Activated CD4-positive, alpha-beta memory T cell treated with anti-CD3 and anti-CD28 coated beads for 36 hours (primary cell): ENCODE results near the gene RGS6. TPM values are rescaled to one million over a fixed set of nuclear protein-coding genes. Genes with fewer than 3 reads are reported as not detected.

Source experiments
- CTCF ChIA-PET: fragments of 350-600 bp; sonication (Branson Sonifier 250); formaldehyde crosslinking; loops from one replicate; lab custom pipeline; 2021; ENCODE audit warnings: antibody characterized with exemption, inconsistent platforms; lab: Charles Lee
- POLR2A ChIA-PET: fragments of 350-600 bp; sonication (Branson Sonifier 250); formaldehyde crosslinking; loops from one replicate; lab custom pipeline; 2021; ENCODE audit warnings: antibody characterized with exemption; lab: Charles Lee
- DNase-seq: peaks from one replicate; pipeline ENCODE4 v3.0.0-alpha.2; 2020
- H3K27ac Mint-ChIP-seq: one replicate; pipeline ENCODE4 v1.8.0; 2021; ENCODE audit warnings: mixed read lengths
- H3K27me3 Mint-ChIP-seq: one replicate; pipeline ENCODE4 v1.8.0; 2021; ENCODE audit warnings: mixed read lengths
- H3K36me3 Mint-ChIP-seq: one replicate; pipeline ENCODE4 v1.8.0; 2021; ENCODE audit warnings: mixed read lengths
- H3K4me1 Mint-ChIP-seq: one replicate; pipeline ENCODE4 v1.8.0; 2021; ENCODE audit warnings: low read depth, mixed read lengths
- H3K4me3 Mint-ChIP-seq: one replicate; pipeline ENCODE4 v1.8.0; 2021; ENCODE audit warnings: mild to moderate bottlenecking, mixed read lengths
- H3K9me3 Mint-ChIP-seq: one replicate; pipeline ENCODE4 v1.8.0; 2021; ENCODE audit warnings: mixed read lengths
- intact Hi-C: fragments of 100-400 bp; cut with micrococcal nuclease; formaldehyde crosslinking; loops from one replicate; pipeline ENCODE4 v1.15.1; 2023
- total RNA-seq, 2 experiments: library from RNA; stranded (reverse); gene quantifications; one replicate each; pipeline ENCODE4 v1.2.3, GENCODE V29; 2021

RGS6 gene
- total RNA-seq, 2 experiments from 2014 or later, result 0.15 to 0.19 TPM

DNA sequence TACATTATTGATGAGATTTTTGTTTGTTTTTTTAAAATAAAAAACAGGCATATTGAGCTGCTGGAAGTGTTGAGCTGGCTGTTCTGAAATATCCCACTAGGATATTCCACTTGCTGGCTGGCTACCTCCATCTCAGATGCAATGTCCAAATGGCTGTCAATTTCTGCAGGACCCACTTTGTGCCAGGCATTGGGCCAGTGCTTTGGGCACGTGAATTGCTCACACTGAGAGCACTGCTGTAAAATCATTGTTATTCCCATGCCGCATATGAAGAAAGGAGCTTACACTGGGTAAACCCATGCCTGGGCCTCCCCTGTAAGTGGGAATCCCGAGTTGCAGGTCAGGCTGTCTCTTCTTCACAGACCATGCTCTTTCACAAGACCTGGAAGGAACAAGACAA, 56.7 kb downstream of the RGS6 start:
- POLR2A ChIA-PET, result no interaction called here
- Mint-ChIP-seq H3K4me1 (no peaks in the 10 kb centered on the region), H3K36me3 (no peaks in the 10 kb centered on the region), H3K9me3 (no peaks in the 10 kb centered on the region), H3K27ac (no peak overlapping the region), H3K4me3 (no peak overlapping the region), H3K27me3 (peaks cover 1% of the 10 kb centered on the region)
- intact Hi-C loops, result no loop called here
- DNase-seq, result no peak
- CTCF ChIA-PET, result no interaction called here

- H3K4me3 Mint-ChIP-seq, result no peak overlapping the region
- H3K4me1 Mint-ChIP-seq, result no peaks in the 10 kb centered on the region
- DNase-seq, result no peak
- H3K27me3 Mint-ChIP-seq, result peaks cover 3% of the 10 kb centered on the region
- no peaks in the 10 kb centered on the region for H3K36me3 Mint-ChIP-seq
- intact Hi-C loops, result no loop called here
- POLR2A ChIA-PET, result no interaction called here
- CTCF ChIA-PET, result no interaction called here
- H3K27ac Mint-ChIP-seq, result no peak overlapping the region
- no peaks in the 10 kb centered on the region for H3K9me3 Mint-ChIP-seq
These were observed 62.2 kb downstream of the RGS6 start for GRCh38 chr14:71994416-71994815.

DNA sequence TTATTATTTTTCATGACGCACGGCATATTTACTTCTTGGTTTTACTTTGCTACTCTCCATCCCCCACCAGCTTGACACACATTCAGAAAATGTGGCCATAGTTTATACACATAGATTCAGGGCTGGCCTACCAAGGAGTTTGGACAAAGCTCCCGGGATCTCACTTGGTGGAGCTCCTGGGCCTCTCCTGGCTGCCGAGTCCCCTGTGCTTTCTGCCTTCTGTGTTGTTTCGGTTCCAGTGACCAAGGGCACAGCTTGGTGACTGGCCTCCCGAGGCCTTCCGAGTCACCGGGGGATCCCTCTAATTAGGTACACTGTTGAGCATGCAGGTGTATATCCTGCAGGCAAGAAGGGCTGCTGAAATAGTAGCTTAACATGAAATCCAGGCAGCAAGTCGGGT, 63.5 kb downstream of the RGS6 start:
- no peak overlapping the region for H3K27ac Mint-ChIP-seq
- H3K4me1 Mint-ChIP-seq, result no peaks in the 10 kb centered on the region
- intact Hi-C loops, result no loop called here
- H3K4me3 Mint-ChIP-seq, result no peak overlapping the region
- H3K9me3 Mint-ChIP-seq, result no peaks in the 10 kb centered on the region
- ChIA-PET CTCF (no interaction called here), POLR2A (no interaction called here)
- peaks cover 3% of the 10 kb centered on the region for H3K27me3 Mint-ChIP-seq
- H3K36me3 Mint-ChIP-seq, result no peaks in the 10 kb centered on the region
- DNase-seq, result no peak

DNA sequence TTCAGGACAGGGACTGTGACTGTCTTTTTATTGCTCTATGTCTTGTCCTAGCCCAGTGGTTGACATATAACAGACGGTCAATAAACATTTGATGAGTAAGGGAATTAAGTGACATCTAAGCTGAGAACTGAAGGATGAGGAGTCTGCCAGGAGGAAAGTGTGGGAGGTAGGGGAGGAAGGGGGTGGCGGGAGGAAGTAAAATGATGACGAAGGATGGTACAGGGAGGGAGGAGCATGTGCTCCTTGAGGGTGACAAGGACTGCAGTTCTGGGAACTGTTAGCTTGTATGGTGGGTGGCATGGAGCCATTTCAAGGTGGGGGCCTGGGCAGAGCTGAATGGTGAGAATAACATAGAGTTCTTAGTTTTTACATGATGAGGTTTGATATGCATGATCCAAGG, 64.4 kb downstream of the RGS6 start:
- no peak for DNase-seq
- Mint-ChIP-seq H3K27ac (no peak overlapping the region), H3K4me3 (no peak overlapping the region), H3K9me3 (no peaks in the 10 kb centered on the region), H3K36me3 (no peaks in the 10 kb centered on the region), H3K27me3 (peaks cover 3% of the 10 kb centered on the region), H3K4me1 (no peaks in the 10 kb centered on the region)
- intact Hi-C loops, result no loop called here
- ChIA-PET CTCF (no interaction called here), POLR2A (no interaction called here)

DNA sequence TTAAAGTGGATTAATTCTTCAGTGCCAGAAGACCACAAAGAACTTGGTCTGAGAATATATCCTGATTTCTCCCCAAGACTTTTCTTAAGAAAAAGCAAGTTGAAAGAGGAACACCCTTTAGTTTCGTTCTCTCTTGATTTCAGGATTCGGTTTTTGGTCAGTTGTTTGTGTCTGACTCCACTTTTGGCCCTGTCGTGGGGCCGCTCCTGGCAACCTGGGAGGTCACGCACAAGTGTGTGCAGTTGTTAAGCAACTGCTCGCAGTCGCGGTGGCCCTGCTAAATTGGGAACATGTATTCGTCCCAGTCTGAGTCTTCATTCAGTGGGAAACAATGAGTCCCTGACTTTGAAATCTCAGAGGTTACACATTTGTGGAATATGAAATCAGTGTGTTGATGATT, 68.7 kb downstream of the RGS6 start:
- DNase-seq, result no peak
- POLR2A ChIA-PET, result no interaction called here
- Mint-ChIP-seq H3K36me3 (no peaks in the 10 kb centered on the region), H3K27me3 (no peaks in the 10 kb centered on the region), H3K9me3 (no peaks in the 10 kb centered on the region), H3K4me3 (no peak overlapping the region), H3K4me1 (no peaks in the 10 kb centered on the region), H3K27ac (no peak overlapping the region)
- CTCF ChIA-PET, result no interaction called here
- intact Hi-C loops, result no loop called here

DNA sequence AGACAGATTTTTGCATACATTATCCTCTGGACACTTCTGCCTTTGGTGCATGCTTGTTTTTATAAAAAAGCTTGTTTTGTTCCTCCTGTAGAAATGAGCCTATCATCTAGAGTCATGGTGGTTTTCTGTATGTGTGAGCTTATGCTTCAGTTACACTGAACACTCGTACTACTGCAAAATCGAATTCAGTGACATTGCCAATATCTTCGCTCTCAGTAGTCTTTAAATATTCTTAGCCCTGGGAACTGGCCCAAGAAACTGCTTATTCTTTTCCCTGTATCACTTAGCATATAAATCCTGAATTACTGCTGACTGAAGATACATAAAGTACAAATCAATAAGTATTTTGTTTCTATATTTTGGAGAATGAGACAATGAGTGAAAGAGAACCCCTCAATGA, 70.5 kb downstream of the RGS6 start:
- DNase-seq, result no peak
- intact Hi-C loops, result no loop called here
- Mint-ChIP-seq H3K4me1 (no peaks in the 10 kb centered on the region), H3K27me3 (no peaks in the 10 kb centered on the region), H3K27ac (no peak overlapping the region), H3K9me3 (no peaks in the 10 kb centered on the region), H3K36me3 (no peaks in the 10 kb centered on the region), H3K4me3 (no peak overlapping the region)
- CTCF ChIA-PET, result no interaction called here
- POLR2A ChIA-PET, result no interaction called here

GRCh38 chr14:72008666-72009065, 76.4 kb downstream of the RGS6 start:
- no peak for DNase-seq
- no peaks in the 10 kb centered on the region for H3K36me3 Mint-ChIP-seq
- intact Hi-C loops, result no loop called here
- no peak overlapping the region for H3K27ac Mint-ChIP-seq
- H3K9me3 Mint-ChIP-seq, result no peaks in the 10 kb centered on the region
- H3K4me1 Mint-ChIP-seq, result no peaks in the 10 kb centered on the region
- POLR2A ChIA-PET, result no interaction called here
- CTCF ChIA-PET, result no interaction called here
- no peak overlapping the region for H3K4me3 Mint-ChIP-seq
- H3K27me3 Mint-ChIP-seq, result no peaks in the 10 kb centered on the region

- ChIA-PET CTCF (no interaction called here), POLR2A (no interaction called here)
- H3K27ac Mint-ChIP-seq, result no peak overlapping the region
- intact Hi-C loops, result no loop called here
- no peaks in the 10 kb centered on the region for H3K9me3 Mint-ChIP-seq
- no peaks in the 10 kb centered on the region for H3K4me1 Mint-ChIP-seq
- no peak overlapping the region for H3K4me3 Mint-ChIP-seq
- DNase-seq, result no peak
- peaks cover 2% of the 10 kb centered on the region for H3K27me3 Mint-ChIP-seq
- H3K36me3 Mint-ChIP-seq, result no peaks in the 10 kb centered on the region
These were observed 78.2 kb downstream of the RGS6 start for GRCh38 chr14:72010474-72010873.

GRCh38 chr14:72013721-72014345, 81.6 kb downstream of the RGS6 start:
- Mint-ChIP-seq H3K4me1 (no peaks in the 10 kb centered on the region), H3K27ac (no peak overlapping the region)
- POLR2A ChIA-PET, result interaction anchor here (0.6 kb wide), 1 partner anchor 173 kb away, joined by 4 read pairs; no protein-coding TSS in a partner anchor

GRCh38 chr14:72014486-72014885, 82.3 kb downstream of the RGS6 start:
- no peak for DNase-seq
- POLR2A ChIA-PET, result no interaction called here
- Mint-ChIP-seq H3K36me3 (no peaks in the 10 kb centered on the region), H3K27ac (no peak overlapping the region), H3K27me3 (peaks cover 9% of the 10 kb centered on the region), H3K4me1 (no peaks in the 10 kb centered on the region), H3K9me3 (no peaks in the 10 kb centered on the region), H3K4me3 (no peak overlapping the region)
- intact Hi-C loops, result no loop called here
- CTCF ChIA-PET, result no interaction called here

More at GRCh38 chr14:72013721-72014345, 81.6 kb downstream of the RGS6 start:
- no peak for DNase-seq
- CTCF ChIA-PET, result interaction anchor here (1.0 kb wide), 1 partner anchor 9 kb away, joined by 3 read pairs; no protein-coding TSS in a partner anchor
- Mint-ChIP-seq H3K36me3 (no peaks in the 10 kb centered on the region), H3K27me3 (peaks cover 9% of the 10 kb centered on the region), H3K9me3 (no peaks in the 10 kb centered on the region), H3K4me3 (no peak overlapping the region)
- intact Hi-C loops, result no loop called here

DNA sequence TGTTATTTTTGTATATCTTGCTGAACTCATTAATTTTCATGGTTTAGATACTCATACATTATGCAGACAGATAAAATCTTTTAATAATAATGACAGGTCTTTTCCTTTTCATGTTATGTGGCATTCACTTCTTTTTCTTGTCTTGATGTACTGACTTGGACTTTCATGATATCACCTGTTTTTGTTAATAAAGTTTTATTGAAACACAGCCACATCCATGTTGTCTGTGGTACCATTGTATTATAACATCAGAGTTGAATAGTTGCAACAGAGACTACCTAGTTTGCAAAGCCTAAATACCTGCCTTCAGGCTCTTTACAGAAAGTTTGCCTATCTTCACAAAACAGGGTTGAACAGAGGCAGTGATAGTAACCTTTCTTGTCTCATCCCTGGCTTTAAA, 85.1 kb downstream of the RGS6 start:
- H3K4me1 Mint-ChIP-seq, result no peaks in the 10 kb centered on the region
- intact Hi-C loops, result no loop called here
- H3K4me3 Mint-ChIP-seq, result no peak overlapping the region
- ChIA-PET POLR2A (no interaction called here), CTCF (interaction anchor here (0.7 kb wide), 1 partner anchor 402 kb away, joined by 3 read pairs; no protein-coding TSS in a partner anchor)
- H3K36me3 Mint-ChIP-seq, result no peaks in the 10 kb centered on the region
- no peak overlapping the region for H3K27ac Mint-ChIP-seq
- H3K9me3 Mint-ChIP-seq, result no peaks in the 10 kb centered on the region
- DNase-seq, result no peak
- peaks cover 20% of the 10 kb centered on the region for H3K27me3 Mint-ChIP-seq

- H3K9me3 Mint-ChIP-seq, result no peaks in the 10 kb centered on the region
These were observed 91.2 kb downstream of the RGS6 start for GRCh38 chr14:72023128-72024042.

More at GRCh38 chr14:72023128-72024042, 91.2 kb downstream of the RGS6 start:
- ChIA-PET POLR2A (no interaction called here), CTCF (interaction anchor here (0.9 to 4.0 kb wide), 7 partner anchors 10 to 452 kb away, joined by 3 to 37 read pairs (median 3); no protein-coding TSS in a partner anchor)
- intact Hi-C loops, result loop anchor here (2.0 kb wide), 1 partner anchor 25 kb away; no protein-coding TSS in a partner anchor
- H3K27ac Mint-ChIP-seq, result no peak overlapping the region
- peaks cover 3% of the 10 kb centered on the region for H3K4me1 Mint-ChIP-seq
- H3K4me3 Mint-ChIP-seq, result no peak overlapping the region
- H3K27me3 Mint-ChIP-seq, result peaks cover 27% of the 10 kb centered on the region
- H3K36me3 Mint-ChIP-seq, result no peaks in the 10 kb centered on the region
- DNase-seq, result no peak
